K562 (cell line): ENCODE measurements around the gene ZNF644. TPM values are rescaled to one million over a fixed set of nuclear protein-coding genes. Genes with fewer than 3 reads are reported as not detected.

ENCODE experiments used
- DIDO1 ChIP-seq: fragments of 450-650 bp; IDR thresholded peaks from 2 replicates; pipeline ENCODE4 v1.6.1; 2016; ENCODE audit warnings: low read depth, missing biosample characterization, missing genetic modification characterization
- ETS2 ChIP-seq: IDR thresholded peaks from 2 replicates; pipeline ENCODE4 v1.6.1; 2016; ENCODE audit warnings: borderline replicate concordance, missing genetic modification characterization, mild to moderate bottlenecking, moderate library complexity, missing compliant biosample characterization; ENCODE audit not compliant: poor library complexity, severe bottlenecking
- FOXJ3 ChIP-seq: sonication (generic); formaldehyde crosslinking; IDR thresholded peaks from 2 replicates; pipeline ENCODE4 v1.4.0; 2020; ENCODE audit warnings: mild to moderate bottlenecking, missing genetic modification reagents
- JUNB ChIP-seq: fragments of 450-650 bp; formaldehyde crosslinking; conservative IDR thresholded peaks from 2 replicates; pipeline ENCODE4 v1.4.0; 2020; ENCODE audit warnings: mild to moderate bottlenecking
- L3MBTL2 ChIP-seq: fragments of 450-650 bp; IDR thresholded peaks from 2 replicates; pipeline ENCODE4 v1.6.1; 2016; ENCODE audit warnings: mild to moderate bottlenecking, moderate library complexity
- NCOA2 ChIP-seq, 2 experiments: fragments of 450-650 bp; IDR thresholded peaks; 2 replicates each; pipeline ENCODE4 v1.6.1; 2018; ENCODE audit warnings: mild to moderate bottlenecking in 2 of 2, moderate library complexity in 1 of 2; ENCODE audit not compliant: partially characterized antibody in 2 of 2
- NRF1 ChIP-seq, 2 experiments: fragments of 450-650 bp; IDR thresholded peaks in 1 of 2; conservative IDR thresholded peaks in 1 of 2; 2 replicates each; pipeline ENCODE4 v1.6.1; 2014; ENCODE audit warnings: mild to moderate bottlenecking in 2 of 2
- PKNOX1 ChIP-seq: fragments of 450-650 bp; IDR thresholded peaks from 2 replicates; pipeline ENCODE4 v1.6.1; 2016
- POLR3A ChIP-seq: IDR thresholded peaks from 2 replicates; pipeline ENCODE4 v1.6.1; 2011; ENCODE audit warnings: borderline replicate concordance, mild to moderate bottlenecking, moderate library complexity; ENCODE audit not compliant: insufficient read length, insufficient read depth; ENCODE audit errors: extremely low read depth
- REST ChIP-seq, 2 experiments: fragments of 450-650 bp; formaldehyde crosslinking in 1 of 2; IDR thresholded peaks; 2 replicates each; pipeline versions ENCODE4 v1.4.0 to v1.6.1; 2014 to 2020; ENCODE audit warnings: mild to moderate bottlenecking in 2 of 2, borderline replicate concordance in 1 of 2, low read depth in 1 of 2
- SNIP1 ChIP-seq: fragments of 450-650 bp; IDR thresholded peaks from 2 replicates; pipeline ENCODE4 v1.7.1; 2017; ENCODE audit warnings: low read depth, mild to moderate bottlenecking
- SUPT5H ChIP-seq: fragments of 450-650 bp; IDR thresholded peaks from 2 replicates; pipeline ENCODE4 v1.6.1; 2016
- ZBTB34 ChIP-seq: fragments of 250-450 bp; sonication (Bioruptor Pico); IDR thresholded peaks from 2 replicates; pipeline ENCODE4 v1.8.0; 2021; ENCODE audit warnings: mild to moderate bottlenecking, moderate library complexity
- ZBTB7A ChIP-seq: IDR thresholded peaks from 2 replicates; pipeline ENCODE4 v1.6.1; 2011; ENCODE audit warnings: low read depth, mild to moderate bottlenecking, low read length, moderate library complexity, borderline replicate concordance; ENCODE audit not compliant: control insufficient read depth
- ZNF224 ChIP-seq: sonication (generic); formaldehyde crosslinking; IDR thresholded peaks from 2 replicates; pipeline ENCODE4 v1.8.0; 2022; ENCODE audit warnings: mild to moderate bottlenecking, missing genetic modification reagents
- polyA plus RNA-seq, 8 experiments: library from polyadenylated mRNA; depleted of rRNA in 4 of 8; stranded (reverse) in 5 of 8; unstranded in 3 of 8; fragments of >200 nt; fragmentation: Nextera tagmentation in 2 of 8; fragmentation: Illumina TruSeq in 1 of 8; extraction: Ambion mirVana in 2 of 8; extraction: Trizol in 1 of 8; gene quantifications; 2 replicates each; pipeline versions ENCODE4 v1.2.1 to v1.2.3, GENCODE V29; 2011 to 2014; ENCODE audit warnings: inconsistent platforms in 1 of 8, missing spikeins in 1 of 8
- total RNA-seq, 7 experiments: library from RNA; depleted of rRNA in 6 of 7; stranded (reverse); fragments of >200 nt in 6 of 7; fragmentation: Illumina TruSeq in 2 of 7; extraction: Trizol in 2 of 7; gene quantifications; 2 replicates each; pipeline versions ENCODE4 v1.2.1 to v1.2.3, GENCODE V29; 2011 to 2021; ENCODE audit warnings: low replicate concordance in 1 of 7

The ZNF644 gene
- total and polyA plus RNA-seq, 9 of the 15 experiments (the other 6 are each of a cell fraction or from before 2014, with no cell fraction given) = 25.3 to 71.4 (median 39.6) TPM

- peak; percentile 98 for TF ChIP-seq REST (IDR thresholded peaks at IDR 0.05; ENCODE audit: borderline replicate concordance)
- no peak for TF ChIP-seq REST (CRISPR knock-in tag; IDR thresholded peaks at IDR 0.05; ENCODE audit: low read depth)
- TF ChIP-seq ETS2 = no peak
- TF ChIP-seq POLR3A = no peak
- no peak for TF ChIP-seq FOXJ3 (CRISPR knock-in tag)
- no peak for TF ChIP-seq ZBTB34 (CRISPR knock-in tag)
- TF ChIP-seq PKNOX1 = no peak
- no peak for TF ChIP-seq SNIP1
- TF ChIP-seq DIDO1 (tag) = no peak
- TF ChIP-seq ZNF224 (CRISPR knock-in tag) = no peak
- TF ChIP-seq JUNB (CRISPR knock-in tag) = no peak
- TF ChIP-seq NCOA2 (IDR thresholded peaks at IDR 0.05; ENCODE audit: partially characterized antibody in 2 of 2) = no peak
- no peak for TF ChIP-seq NRF1 (conservative IDR thresholded peaks at IDR 0.05 in 1 of 2, IDR thresholded peaks at IDR 0.05 in 1 of 2)
- TF ChIP-seq L3MBTL2 = no peak; the same call in 1 of the 2 replicates
- TF ChIP-seq ZBTB7A = no peak
- no peak for TF ChIP-seq SUPT5H
Observed at GRCh38 chr1:90925928-90926869, 95.6 kb downstream of the ZNF644 start (continued).
